Uterus (tissue), 4 donors: Measurements from ENCODE around the gene UVRAG. TPM values are rescaled to one million over a fixed set of nuclear protein-coding genes. Genes with fewer than 3 reads are reported as not detected.

Experiments
- DNase-seq, 2 donors: peaks; one replicate each; pipeline ENCODE4 v3.0.0-alpha.2; 2019 to 2020
- H3K27ac ChIP-seq, 2 donors: fragments of 200-600 bp; sonication (generic); 1 replicate in 1 of 2; 2 replicates in 1 of 2; pipeline ENCODE4 v1.5.1; 2016 to 2018
- H3K27me3 ChIP-seq, 2 donors: fragments of 200-600 bp; sonication (generic); one replicate each; pipeline ENCODE4 v1.5.1; 2018 to 2019; ENCODE audit warnings: control low read depth in 1 of 2
- H3K36me3 ChIP-seq, 2 donors: fragments of 200-600 bp; sonication (generic); one replicate each; pipeline ENCODE4 v1.5.1; 2019; ENCODE audit warnings: control low read depth in 1 of 2
- H3K4me1 ChIP-seq, 2 donors: fragments of 200-600 bp; sonication (generic); one replicate each; pipeline ENCODE4 v1.5.1; 2018 to 2019; ENCODE audit warnings: control low read depth in 1 of 2
- H3K4me3 ChIP-seq, 2 donors: fragments of 200-600 bp; sonication (generic); 1 replicate in 1 of 2; 2 replicates in 1 of 2; pipeline ENCODE4 v1.5.1; 2018 to 2019; ENCODE audit warnings: mild to moderate bottlenecking in 1 of 2
- H3K9me3 ChIP-seq, 2 donors: fragments of 200-600 bp; sonication (generic); one replicate each; pipeline ENCODE4 v1.5.1; 2019; ENCODE audit warnings: control low read depth in 1 of 2
- POLR2A ChIP-seq, 2 donors: fragments of 450-650 bp; IDR thresholded peaks; one replicate each; pipeline ENCODE4 v1.6.1; 2016; ENCODE audit warnings: antibody characterized with exemption in 2 of 2, mild to moderate bottlenecking in 1 of 2, moderate library complexity in 1 of 2
- intact Hi-C: fragments of 100-400 bp; cut with DNase I; formaldehyde crosslinking; loops from one replicate; pipeline ENCODE4 v1.15.1; 2023; ENCODE audit warnings: low total_unique reads
- total RNA-seq, 4 donors: library from RNA; depleted of rRNA in 3 of 4; stranded (reverse); fragments of >200 nt in 3 of 4; gene quantifications; one replicate each; pipeline versions ENCODE4 v1.1.0 to v1.2.4, GENCODE V29; 2014 to 2023
- TF ChIP-seq, protein P1 (sequence below), 4 experiments: fragments of 200-600 bp in 2 of 4; fragments of 450-650 bp in 2 of 4; sonication (generic) in 2 of 4; IDR thresholded peaks; one replicate each; pipeline ENCODE4 v1.5.1; 2016 to 2019; ENCODE audit warnings: antibody characterized with exemption in 4 of 4, mild to moderate bottlenecking in 2 of 4, moderate library complexity in 1 of 4
- donor health status: DM: yes; HTN: yes; CAD: no.

UVRAG gene
- total RNA-seq, 4 donors from 2014 or later: 14.9 to 42.9 (median 26.4) TPM

DNA sequence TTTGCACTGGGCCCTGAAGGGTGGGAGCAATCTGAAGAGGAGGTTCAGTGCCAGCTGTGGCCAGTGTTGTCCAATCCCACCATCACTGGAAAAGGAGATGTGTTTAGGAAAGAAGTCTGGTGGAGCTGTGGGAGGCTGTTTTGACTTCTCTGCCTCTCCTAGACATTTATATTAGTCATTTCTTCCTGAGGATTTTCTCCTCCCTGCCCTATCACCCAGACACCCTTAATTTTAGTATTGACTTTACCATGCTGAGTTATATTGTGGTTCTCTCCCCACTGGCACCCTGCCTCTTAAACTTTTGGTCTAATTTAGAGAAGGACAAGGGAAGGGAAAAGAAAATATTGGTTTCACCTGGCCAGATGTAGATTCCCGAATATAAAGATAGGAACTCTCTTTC is 232.2 kb downstream of the UVRAG start:
- intact Hi-C loops: no loop called here
- Histone ChIP-seq H3K4me3 (no peak overlapping the region), H3K9me3 (no peaks in the 10 kb centered on the region), H3K27ac (peak overlapping the region; percentile 10 to 28), H3K36me3 (no peaks in the 10 kb centered on the region), H3K27me3 (no peaks in the 10 kb centered on the region), H3K4me1 (no peaks in the 10 kb centered on the region)
- no peak for TF ChIP-seq POLR2A (IDR thresholded peaks at IDR 0.05)
- DNase-seq: no peak

DNA sequence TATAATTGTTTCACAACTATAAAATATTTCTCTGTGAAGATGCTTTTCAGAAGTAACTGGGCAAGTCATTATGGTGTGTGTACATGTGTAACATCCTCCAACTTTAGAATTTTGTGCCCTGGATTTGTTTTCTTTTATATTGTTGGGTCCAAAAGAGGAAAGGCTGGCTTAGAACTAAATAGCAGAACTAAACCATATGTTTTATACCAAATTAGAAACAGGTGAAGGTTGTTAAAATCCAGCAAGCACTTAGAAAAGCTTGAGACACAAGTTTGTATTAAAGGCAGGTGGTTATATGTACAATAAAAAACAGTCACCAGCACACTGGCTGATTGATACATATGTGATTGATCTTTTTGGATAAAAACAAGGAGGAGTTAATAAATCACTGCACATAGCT is 232.8 kb downstream of the UVRAG start:
- TF ChIP-seq, protein P1, sequence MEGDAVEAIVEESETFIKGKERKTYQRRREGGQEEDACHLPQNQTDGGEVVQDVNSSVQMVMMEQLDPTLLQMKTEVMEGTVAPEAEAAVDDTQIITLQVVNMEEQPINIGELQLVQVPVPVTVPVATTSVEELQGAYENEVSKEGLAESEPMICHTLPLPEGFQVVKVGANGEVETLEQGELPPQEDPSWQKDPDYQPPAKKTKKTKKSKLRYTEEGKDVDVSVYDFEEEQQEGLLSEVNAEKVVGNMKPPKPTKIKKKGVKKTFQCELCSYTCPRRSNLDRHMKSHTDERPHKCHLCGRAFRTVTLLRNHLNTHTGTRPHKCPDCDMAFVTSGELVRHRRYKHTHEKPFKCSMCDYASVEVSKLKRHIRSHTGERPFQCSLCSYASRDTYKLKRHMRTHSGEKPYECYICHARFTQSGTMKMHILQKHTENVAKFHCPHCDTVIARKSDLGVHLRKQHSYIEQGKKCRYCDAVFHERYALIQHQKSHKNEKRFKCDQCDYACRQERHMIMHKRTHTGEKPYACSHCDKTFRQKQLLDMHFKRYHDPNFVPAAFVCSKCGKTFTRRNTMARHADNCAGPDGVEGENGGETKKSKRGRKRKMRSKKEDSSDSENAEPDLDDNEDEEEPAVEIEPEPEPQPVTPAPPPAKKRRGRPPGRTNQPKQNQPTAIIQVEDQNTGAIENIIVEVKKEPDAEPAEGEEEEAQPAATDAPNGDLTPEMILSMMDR (IDR thresholded peaks at IDR 0.05): no peak
- TF ChIP-seq POLR2A (IDR thresholded peaks at IDR 0.05): no peak
- H3K9me3 ChIP-seq: no peaks in the 10 kb centered on the region

DNA sequence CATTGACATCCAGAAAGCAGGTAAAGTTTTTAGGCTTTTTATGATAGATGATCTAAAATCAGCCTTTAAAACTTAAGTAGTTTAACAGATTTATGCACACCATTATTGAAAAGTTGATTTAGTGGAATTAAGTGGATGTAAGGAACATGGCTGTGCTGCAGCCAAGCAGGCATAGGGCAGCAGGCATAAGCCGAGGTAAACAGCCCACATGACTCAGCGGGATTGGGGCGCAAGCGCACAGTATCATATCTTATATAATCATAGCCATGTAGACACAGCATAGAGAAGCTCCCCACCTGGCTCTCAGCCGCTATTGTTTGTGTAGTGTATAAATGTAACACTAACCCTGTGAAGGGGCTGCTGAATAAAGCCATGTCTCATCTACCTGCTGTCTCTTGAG is 233.8 kb downstream of the UVRAG start:
- Histone ChIP-seq H3K9me3 (no peaks in the 10 kb centered on the region), H3K4me1 (no peaks in the 10 kb centered on the region), H3K27me3 (no peaks in the 10 kb centered on the region), H3K36me3 (no peaks in the 10 kb centered on the region), H3K4me3 (no peak overlapping the region), H3K27ac (no peak overlapping the region)
- intact Hi-C loops: no loop called here
- TF ChIP-seq, protein P1 (IDR thresholded peaks at IDR 0.05): no peak
- TF ChIP-seq POLR2A (IDR thresholded peaks at IDR 0.05): no peak
- no peak for DNase-seq

More for the DNA sequence above, 232.8 kb downstream of the UVRAG start:
- Histone ChIP-seq H3K36me3 (no peaks in the 10 kb centered on the region), H3K4me3 (no peak overlapping the region), H3K27ac (no peak overlapping the region), H3K4me1 (no peaks in the 10 kb centered on the region), H3K27me3 (no peaks in the 10 kb centered on the region)
- no peak for DNase-seq
- intact Hi-C loops: no loop called here

DNA sequence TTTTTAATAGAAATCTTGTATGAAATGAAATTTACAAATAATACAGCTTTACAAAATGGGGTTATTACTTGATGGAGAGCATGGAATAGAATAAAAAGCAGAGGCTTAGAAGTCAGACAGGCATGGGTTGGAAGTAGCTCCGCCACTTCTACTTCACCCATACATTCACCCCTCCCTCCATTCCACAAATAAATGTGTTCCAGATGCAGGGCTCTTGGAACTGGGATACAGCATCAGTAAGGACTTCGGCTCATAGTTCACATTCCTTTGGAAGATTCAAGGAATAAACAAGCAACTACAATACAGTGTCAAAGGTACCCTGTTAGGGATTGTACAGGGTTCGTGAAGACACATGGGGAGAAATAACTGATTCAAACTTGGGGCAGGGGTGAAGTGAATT is 234.5 kb downstream of the UVRAG start:
- Histone ChIP-seq H3K27ac (no peak overlapping the region), H3K9me3 (no peaks in the 10 kb centered on the region), H3K4me1 (no peaks in the 10 kb centered on the region), H3K4me3 (no peak overlapping the region), H3K27me3 (no peaks in the 10 kb centered on the region), H3K36me3 (no peaks in the 10 kb centered on the region)
- intact Hi-C loops: no loop called here
- no peak for TF ChIP-seq POLR2A (IDR thresholded peaks at IDR 0.05)
- TF ChIP-seq, protein P1 (IDR thresholded peaks at IDR 0.05): no peak
- DNase-seq: no peak

DNA sequence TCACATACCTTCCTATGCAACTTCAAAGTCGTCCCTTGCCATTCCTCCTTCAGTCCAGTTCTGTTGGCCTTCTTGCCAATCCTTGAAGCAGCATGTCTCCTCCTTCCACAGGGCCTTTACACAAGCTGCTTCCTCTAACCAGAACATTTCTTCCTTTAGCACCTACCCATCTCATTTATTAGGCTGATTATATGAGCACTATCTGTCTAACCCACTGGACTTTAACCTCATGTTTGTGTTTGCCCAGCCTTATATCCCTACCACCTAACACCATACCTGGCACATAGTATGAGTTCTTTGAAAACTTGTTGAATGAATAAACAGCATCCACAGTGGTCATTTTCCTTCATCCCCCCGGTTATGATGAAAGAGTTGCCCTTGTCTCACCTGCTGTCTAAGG is 236.9 kb downstream of the UVRAG start:
- DNase-seq: no peak
- intact Hi-C loops: no loop called here
- Histone ChIP-seq H3K27ac (no peak overlapping the region), H3K36me3 (no peaks in the 10 kb centered on the region), H3K4me1 (no peaks in the 10 kb centered on the region), H3K4me3 (no peak overlapping the region), H3K9me3 (no peaks in the 10 kb centered on the region), H3K27me3 (no peaks in the 10 kb centered on the region)
- TF ChIP-seq POLR2A (IDR thresholded peaks at IDR 0.05): no peak
- TF ChIP-seq, protein P1 (IDR thresholded peaks at IDR 0.05): no peak

DNA sequence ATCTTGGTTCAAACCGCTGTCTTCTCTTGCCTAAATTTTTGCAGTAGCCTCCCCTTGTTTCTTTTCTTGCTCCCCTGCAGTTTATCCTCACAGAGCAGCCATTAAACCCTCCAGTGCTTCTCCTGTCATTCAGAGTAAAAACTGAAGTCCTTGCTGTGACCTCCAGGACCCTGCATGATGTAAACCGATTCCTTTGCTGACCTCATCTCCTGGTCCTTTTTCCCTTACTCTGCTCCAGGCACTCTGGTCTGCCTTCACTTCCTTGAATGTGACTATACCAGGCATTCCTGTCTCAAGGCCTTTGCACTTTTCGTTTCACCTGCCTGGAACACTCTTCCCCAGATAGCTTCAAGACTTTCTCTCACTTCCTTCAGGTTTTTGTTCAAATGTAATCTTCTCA is 239.3 kb downstream of the UVRAG start:
- Histone ChIP-seq H3K27ac (no peak overlapping the region), H3K27me3 (no peaks in the 10 kb centered on the region)
- intact Hi-C loops: no loop called here

More for the DNA sequence above, 239.3 kb downstream of the UVRAG start:
- Histone ChIP-seq H3K36me3 (no peaks in the 10 kb centered on the region), H3K4me3 (no peak overlapping the region), H3K4me1 (no peaks in the 10 kb centered on the region), H3K9me3 (no peaks in the 10 kb centered on the region)
- DNase-seq: no peak
- TF ChIP-seq POLR2A (IDR thresholded peaks at IDR 0.05): no peak
- TF ChIP-seq, protein P1 (IDR thresholded peaks at IDR 0.05): no peak
